ENCODE data around the gene SLC35E3. TPM values are rescaled to one million over a fixed set of nuclear protein-coding genes. Genes with fewer than 3 reads are reported as not detected.

SLC35E3 gene
- polyA plus RNA-seq (2012; ENCODE audit: missing spikeins), result 11.5 TPM

DNA sequence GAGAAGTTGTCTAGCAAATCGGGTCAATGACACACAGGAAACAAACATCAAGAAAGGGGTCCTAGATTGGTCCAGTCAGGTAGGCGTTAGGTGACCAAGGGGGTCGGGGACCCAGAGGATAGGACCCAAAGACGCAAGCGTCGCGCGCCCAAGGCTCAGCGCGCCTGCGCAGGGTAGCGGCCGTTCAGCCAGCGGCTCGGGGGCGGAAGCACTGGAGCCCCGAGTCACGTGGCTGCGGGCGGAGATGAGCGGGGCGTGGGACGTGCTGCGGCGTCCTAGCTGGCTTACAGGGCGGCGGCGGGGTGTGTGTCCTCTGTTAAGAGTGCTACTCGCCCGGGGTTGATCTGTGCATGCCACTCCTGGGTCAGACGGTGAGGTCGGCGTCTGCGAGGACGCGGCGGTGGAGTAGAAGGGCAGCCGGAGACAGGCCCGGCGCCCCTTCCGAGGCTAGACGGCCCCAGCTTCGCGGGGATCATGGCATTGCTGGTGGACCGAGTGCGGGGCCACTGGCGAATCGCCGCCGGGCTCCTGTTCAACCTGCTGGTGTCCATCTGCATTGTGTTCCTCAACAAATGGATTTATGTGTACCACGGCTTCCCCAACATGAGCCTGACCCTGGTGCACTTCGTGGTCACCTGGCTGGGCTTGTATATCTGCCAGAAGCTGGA is at the start of gene SLC35E3:
Gene SLC35E3, plus strand, starts transcription at position 273 of the 668 bp plus-strand sequence. Its CDS starts 202 bp downstream, at position 475.
- peak; percentile 73; the same call in 1 of the 2 replicates for TF ChIP-seq POLR2AphosphoS5 (IDR thresholded peaks at IDR 0.05; ENCODE audit: low read depth, low read length)
- peak; percentile 79; the same call in 1 of the 2 replicates for TF ChIP-seq POLR2A (IDR thresholded peaks at IDR 0.05; ENCODE audit: low read depth, low read length)
- TF ChIP-seq TAF1 (IDR thresholded peaks at IDR 0.05; ENCODE audit: borderline replicate concordance, low read depth, low read length), result peak; percentile 40; the same call in 1 of the 2 replicates
- DNase-seq (ENCODE audit: insufficient read length) (peak; percentile 94), FAIRE-seq (peak; percentile 95)

DNA sequence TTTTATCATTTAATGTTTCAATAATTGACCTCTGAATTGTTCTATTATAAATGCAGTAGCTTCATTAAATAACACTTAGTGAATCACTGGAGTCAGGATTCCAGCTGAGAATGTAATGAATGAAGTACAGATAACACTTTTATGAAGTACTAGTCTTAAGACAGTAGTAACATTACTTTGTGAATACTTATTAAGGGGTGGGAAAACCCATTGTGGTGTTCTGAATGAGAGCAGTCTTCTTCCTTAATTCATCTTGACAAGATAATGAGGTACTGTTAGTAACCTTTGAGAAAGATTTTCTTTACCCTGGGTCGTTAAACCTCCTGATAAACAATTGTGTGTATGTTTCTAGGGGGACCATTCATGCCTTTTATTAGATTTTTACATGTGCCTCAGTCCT is 46.5 kb upstream of the SLC35E3 start:
- no peak for FAIRE-seq
- no peak for DNase-seq (ENCODE audit: insufficient read length)
- TF ChIP-seq TAF1 (IDR thresholded peaks at IDR 0.05; ENCODE audit: borderline replicate concordance, low read depth, low read length) (no peak), POLR2A (IDR thresholded peaks at IDR 0.05; ENCODE audit: low read depth, low read length) (no peak), POLR2AphosphoS5 (IDR thresholded peaks at IDR 0.05; ENCODE audit: low read depth, low read length) (no peak)

DNA sequence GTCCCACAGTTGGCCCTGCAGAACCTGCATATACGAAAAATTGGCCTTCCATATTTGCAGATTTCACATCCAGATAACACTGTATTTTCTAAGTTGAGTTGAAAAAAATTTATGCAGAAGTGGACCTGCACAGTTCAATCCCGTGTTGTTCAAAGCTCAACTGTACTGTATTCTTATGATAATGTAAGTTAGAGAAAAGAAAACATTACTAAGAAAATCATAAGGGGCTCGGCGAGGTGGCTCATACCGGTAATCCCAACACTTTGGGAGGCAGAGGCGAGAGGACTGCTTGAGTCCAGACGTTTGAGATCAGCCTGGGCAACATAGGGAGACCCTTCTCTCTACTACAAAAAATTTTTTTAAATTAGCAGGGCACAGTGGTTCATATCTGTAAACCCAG is 18.2 kb upstream of the SLC35E3 start:
- FAIRE-seq, result no peak

DNA sequence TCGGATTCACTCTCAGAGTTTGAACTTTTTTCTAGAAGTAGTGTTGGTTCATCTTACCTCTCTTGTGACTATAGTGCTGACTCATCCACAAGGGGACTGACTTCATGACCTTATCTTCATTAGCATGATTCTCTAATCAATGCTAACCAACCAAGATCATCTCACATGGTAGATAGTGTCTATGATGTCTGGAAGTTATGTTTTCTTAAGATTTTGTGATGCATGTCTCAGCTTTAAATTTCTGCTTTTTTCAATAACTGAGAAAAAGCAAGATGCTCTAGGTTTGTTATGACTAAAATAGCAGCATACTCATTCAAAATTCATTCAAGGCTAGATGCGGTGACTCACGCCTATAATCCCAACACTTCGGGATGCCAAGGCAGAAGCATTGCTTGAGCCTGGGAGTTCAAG is 12.3 kb upstream of the SLC35E3 start:
- no peak for FAIRE-seq
- TF ChIP-seq POLR2A (IDR thresholded peaks at IDR 0.05; ENCODE audit: low read depth, low read length) (no peak), TAF1 (IDR thresholded peaks at IDR 0.05; ENCODE audit: borderline replicate concordance, low read depth, low read length) (no peak), POLR2AphosphoS5 (IDR thresholded peaks at IDR 0.05; ENCODE audit: low read depth, low read length) (no peak)
- no peak for DNase-seq (ENCODE audit: insufficient read length)

More for the DNA sequence above, 18.2 kb upstream of the SLC35E3 start:
- no peak for TF ChIP-seq TAF1 (IDR thresholded peaks at IDR 0.05; ENCODE audit: borderline replicate concordance, low read depth, low read length)
- no peak for TF ChIP-seq POLR2AphosphoS5 (IDR thresholded peaks at IDR 0.05; ENCODE audit: low read depth, low read length)
- no peak for TF ChIP-seq POLR2A (IDR thresholded peaks at IDR 0.05; ENCODE audit: low read depth, low read length)
- no peak for DNase-seq (ENCODE audit: insufficient read length)

DNA sequence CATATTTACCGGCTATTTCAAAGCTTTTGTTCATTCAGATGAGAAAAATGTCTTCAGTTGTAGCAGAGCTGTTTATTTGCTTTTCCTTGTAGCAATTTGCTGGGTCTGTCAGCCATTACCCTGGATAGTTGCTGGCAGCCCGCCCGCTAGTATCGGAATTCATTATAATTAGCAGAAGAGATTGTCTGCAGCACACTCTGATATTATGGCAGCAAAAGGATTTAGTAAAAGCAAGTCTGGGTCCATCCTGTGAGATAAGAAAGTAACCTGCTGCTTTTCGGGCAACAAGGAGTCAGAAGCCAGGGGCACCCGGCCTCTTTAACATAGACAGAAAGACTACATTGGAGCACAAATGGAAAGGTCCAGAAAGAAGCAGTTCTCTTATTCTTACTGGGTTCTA is 6.1 kb upstream of the SLC35E3 start:
- no peak for TF ChIP-seq TAF1 (IDR thresholded peaks at IDR 0.05; ENCODE audit: borderline replicate concordance, low read depth, low read length)
- no peak for TF ChIP-seq POLR2AphosphoS5 (IDR thresholded peaks at IDR 0.05; ENCODE audit: low read depth, low read length)
- TF ChIP-seq POLR2A (IDR thresholded peaks at IDR 0.05; ENCODE audit: low read depth, low read length), result no peak
- DNase-seq (ENCODE audit: insufficient read length) (no peak), FAIRE-seq (no peak)

DNA sequence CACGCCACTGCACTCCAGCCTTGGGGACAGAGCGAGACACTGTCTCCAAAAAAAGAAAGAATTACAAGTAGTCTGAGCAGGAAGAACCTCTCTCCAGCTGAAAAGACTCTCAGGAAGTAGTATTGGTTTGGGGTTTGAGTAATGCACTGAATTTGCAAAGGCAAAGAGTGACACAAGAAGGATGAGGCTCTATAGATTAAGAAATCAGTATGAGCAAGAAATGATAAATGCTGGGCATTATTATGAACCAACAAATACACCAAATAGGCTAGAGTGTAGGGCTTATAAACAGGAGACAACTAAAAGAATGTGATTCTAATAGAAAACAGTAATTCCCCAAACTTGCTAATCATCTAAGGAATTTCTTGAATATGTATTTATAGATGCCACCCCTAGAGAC is 2.6 kb upstream of the SLC35E3 start:
- no peak for TF ChIP-seq POLR2A (IDR thresholded peaks at IDR 0.05; ENCODE audit: low read depth, low read length)
- TF ChIP-seq TAF1 (IDR thresholded peaks at IDR 0.05; ENCODE audit: borderline replicate concordance, low read depth, low read length), result no peak
- TF ChIP-seq POLR2AphosphoS5 (IDR thresholded peaks at IDR 0.05; ENCODE audit: low read depth, low read length), result no peak
- DNase-seq (ENCODE audit: insufficient read length) (no peak), FAIRE-seq (no peak)

DNA sequence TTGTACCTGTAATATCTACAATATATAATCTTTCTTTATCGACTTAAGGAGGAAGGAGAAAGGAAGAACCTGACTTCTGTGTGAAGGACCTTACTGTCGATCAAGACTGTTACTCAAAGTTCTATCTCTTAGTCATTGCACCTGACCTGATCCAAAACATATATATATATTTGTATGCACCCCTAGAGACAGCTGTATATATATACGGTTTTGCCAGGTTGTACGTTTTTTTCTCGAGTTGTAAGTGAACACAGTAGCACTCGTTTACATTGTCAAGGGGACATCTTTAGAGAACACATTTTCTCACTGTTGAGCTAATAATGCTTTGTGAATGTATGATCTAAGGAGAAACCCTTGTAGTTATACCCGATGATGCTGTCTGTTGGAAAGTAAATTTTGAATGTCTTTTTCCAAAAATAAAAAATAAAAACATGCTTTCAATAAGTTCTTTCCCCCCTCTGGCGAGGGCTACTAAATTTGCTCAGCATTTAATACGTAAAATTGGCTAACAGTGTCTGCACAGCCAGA is 536 bp upstream of the SLC35E3 start:
- DNase-seq (ENCODE audit: insufficient read length), result no peak
- FAIRE-seq, result no peak
- TF ChIP-seq POLR2AphosphoS5 (IDR thresholded peaks at IDR 0.05; ENCODE audit: low read depth, low read length) (no peak), TAF1 (IDR thresholded peaks at IDR 0.05; ENCODE audit: borderline replicate concordance, low read depth, low read length) (no peak), POLR2A (IDR thresholded peaks at IDR 0.05; ENCODE audit: low read depth, low read length) (no peak)

DNA sequence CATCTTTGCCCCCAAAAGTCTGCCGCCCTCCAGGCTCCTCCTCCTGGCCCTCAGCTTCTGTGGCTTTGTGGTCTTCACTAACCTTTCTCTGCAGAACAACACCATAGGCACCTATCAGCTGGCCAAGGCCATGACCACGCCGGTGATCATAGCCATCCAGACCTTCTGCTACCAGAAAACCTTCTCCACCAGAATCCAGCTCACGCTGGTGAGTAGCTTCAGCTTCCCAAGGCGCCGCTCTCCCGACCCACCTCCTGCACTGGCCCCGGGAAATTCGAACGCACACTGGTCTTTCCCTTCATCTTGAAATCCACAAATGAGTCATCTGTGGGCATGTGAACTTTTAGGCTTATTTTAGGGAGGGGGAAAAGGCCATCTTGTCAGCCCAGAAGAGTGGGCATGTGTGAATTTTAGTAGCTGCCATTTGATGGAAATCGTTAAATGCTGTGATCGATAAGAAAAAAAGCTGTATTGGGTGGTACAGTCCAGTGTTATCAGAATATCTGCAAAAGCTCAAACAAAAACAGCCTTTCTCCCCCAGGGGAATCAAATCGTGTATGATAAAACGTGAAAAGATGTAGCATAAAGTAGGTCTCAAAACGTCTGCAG is 700 bp downstream of the SLC35E3 start:
- TF ChIP-seq POLR2A (IDR thresholded peaks at IDR 0.05; ENCODE audit: low read depth, low read length), result no peak
- no peak for TF ChIP-seq POLR2AphosphoS5 (IDR thresholded peaks at IDR 0.05; ENCODE audit: low read depth, low read length)
- TF ChIP-seq TAF1 (IDR thresholded peaks at IDR 0.05; ENCODE audit: borderline replicate concordance, low read depth, low read length), result peak; percentile 32; the same call in 1 of the 2 replicates
- FAIRE-seq, result no peak
- peak; percentile 17 for DNase-seq (ENCODE audit: insufficient read length)

DNA sequence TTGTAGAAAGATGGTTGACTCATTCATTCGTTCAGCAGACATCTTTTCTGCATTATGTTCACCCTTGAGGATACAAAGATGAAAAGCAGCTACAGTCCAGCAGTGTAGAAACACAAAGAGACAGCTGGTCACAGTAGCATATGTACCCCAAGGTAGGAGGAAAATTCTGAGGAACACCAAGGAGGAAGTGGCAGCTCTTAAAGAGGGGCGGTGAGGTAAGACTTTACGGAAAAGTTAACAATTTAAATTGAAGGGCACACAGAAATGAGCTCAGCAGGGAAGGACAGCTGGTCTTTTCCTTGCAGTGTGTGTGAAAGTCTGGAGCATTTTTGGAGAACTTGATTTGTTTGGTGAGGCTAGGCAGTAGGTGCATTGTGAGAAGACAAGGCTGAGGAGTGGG is 3.5 kb downstream of the SLC35E3 start:
- DNase-seq (ENCODE audit: insufficient read length) (no peak), FAIRE-seq (no peak)
- TF ChIP-seq POLR2A (IDR thresholded peaks at IDR 0.05; ENCODE audit: low read depth, low read length) (no peak), POLR2AphosphoS5 (IDR thresholded peaks at IDR 0.05; ENCODE audit: low read depth, low read length) (no peak), TAF1 (IDR thresholded peaks at IDR 0.05; ENCODE audit: borderline replicate concordance, low read depth, low read length) (no peak)

DNA sequence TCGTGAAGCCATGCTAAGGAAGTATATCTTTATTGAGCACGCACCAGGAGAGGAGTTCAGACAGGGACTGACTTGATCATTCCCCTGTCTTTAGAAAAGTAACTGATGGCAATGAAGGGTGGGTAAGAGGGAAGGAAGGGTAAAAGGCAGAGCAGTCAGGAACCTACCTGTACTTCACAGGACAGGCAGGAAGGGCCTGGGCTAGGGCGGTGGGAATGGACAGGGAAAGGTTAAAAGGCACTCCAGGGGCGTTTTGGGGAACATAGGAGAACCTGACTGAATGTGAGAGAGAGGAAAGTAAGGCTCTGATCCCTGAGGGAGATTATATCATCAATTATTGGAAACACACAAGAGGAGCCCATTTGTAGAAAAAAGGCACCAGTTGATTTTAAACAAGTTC is 3.9 kb downstream of the SLC35E3 start:
- FAIRE-seq (no peak), DNase-seq (ENCODE audit: insufficient read length) (no peak)
- TF ChIP-seq TAF1 (IDR thresholded peaks at IDR 0.05; ENCODE audit: borderline replicate concordance, low read depth, low read length), result no peak
- TF ChIP-seq POLR2AphosphoS5 (IDR thresholded peaks at IDR 0.05; ENCODE audit: low read depth, low read length), result no peak
- no peak for TF ChIP-seq POLR2A (IDR thresholded peaks at IDR 0.05; ENCODE audit: low read depth, low read length)

DNA sequence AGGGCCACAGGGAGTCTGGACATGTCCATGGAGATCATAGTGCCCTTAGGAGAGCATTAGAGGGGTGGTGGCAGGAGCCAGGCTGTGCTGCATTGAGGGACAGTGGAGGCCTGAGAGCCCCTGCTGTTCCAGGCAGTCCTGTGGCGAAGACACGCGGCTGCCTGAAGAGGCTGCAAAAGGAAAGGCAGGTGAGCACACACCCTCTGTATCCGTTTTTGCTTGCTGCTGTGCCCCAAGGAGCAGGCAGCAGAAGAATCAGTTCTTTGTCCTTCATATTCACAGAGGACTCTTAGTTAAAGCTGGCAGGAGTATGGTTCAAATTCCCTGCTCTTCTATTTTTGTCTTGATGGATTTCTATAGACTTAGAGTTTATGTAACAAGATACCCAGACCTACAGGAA is 4.5 kb downstream of the SLC35E3 start:
- FAIRE-seq (no peak), DNase-seq (ENCODE audit: insufficient read length) (no peak)
- TF ChIP-seq POLR2A (IDR thresholded peaks at IDR 0.05; ENCODE audit: low read depth, low read length) (no peak), POLR2AphosphoS5 (IDR thresholded peaks at IDR 0.05; ENCODE audit: low read depth, low read length) (no peak), TAF1 (IDR thresholded peaks at IDR 0.05; ENCODE audit: borderline replicate concordance, low read depth, low read length) (no peak)

All from GM12892 (cell line).